Globus pallidus (tissue), 1 donor: ENCODE data around the gene LOC101059915.
"Not testable (repeated sequence)": the region's sequence is repeated elsewhere in the genome, so short reads cannot be mapped to it uniquely, and the experiment has no call there.

ENCODE experiments used
- DNase-seq: peaks from one replicate; pipeline ENCODE4 v3.0.0-alpha.2; 2015; ENCODE audit warnings: low spot score

The LOC101059915 gene

GRCh38 chrX:71675636-71676035, 8.3 kb downstream of the LOC101059915 start:
- DNase-seq, result not testable (repeated sequence)

DNA sequence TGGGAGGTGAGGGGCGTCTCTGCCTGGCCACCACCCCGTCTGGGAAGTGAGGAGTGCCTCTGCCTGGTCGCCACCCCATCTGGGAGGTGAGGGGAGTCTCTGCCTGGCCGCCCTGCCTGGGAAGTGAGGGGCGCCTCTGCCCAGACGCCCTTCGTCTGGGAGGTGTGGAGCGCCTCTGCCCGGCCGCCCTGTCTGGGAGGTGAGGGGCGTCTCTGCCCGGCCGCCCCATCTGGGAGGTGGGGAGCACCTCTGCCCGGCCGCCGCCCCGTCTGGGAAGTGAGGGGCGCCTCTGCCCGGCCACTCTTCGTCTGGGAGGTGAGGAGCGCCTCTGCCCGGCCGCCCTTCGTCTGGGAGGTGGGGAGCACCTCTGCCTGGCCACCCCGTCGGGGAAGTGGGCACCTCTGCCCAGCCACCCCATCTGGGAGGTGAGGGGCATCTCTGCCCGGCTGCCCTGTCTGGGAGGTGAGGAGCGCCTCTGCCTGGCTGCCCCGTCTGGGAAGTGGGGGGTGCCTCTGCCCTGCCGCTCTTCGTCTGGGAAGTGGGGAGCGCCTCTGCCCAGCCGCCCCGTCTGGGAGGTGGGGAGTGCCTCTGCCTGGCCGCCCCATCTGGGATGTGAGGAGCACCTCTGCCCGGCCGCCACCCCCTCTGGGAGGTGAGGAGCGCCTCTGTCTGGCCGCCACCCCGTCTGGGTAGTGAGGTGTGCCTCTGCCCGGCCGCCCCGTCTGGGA, 8.9 kb downstream of the LOC101059915 start:
- DNase-seq, result not testable (repeated sequence)

GRCh38 chrX:71677195-71677594, 9.8 kb downstream of the LOC101059915 start:
- not testable (repeated sequence) for DNase-seq

DNA sequence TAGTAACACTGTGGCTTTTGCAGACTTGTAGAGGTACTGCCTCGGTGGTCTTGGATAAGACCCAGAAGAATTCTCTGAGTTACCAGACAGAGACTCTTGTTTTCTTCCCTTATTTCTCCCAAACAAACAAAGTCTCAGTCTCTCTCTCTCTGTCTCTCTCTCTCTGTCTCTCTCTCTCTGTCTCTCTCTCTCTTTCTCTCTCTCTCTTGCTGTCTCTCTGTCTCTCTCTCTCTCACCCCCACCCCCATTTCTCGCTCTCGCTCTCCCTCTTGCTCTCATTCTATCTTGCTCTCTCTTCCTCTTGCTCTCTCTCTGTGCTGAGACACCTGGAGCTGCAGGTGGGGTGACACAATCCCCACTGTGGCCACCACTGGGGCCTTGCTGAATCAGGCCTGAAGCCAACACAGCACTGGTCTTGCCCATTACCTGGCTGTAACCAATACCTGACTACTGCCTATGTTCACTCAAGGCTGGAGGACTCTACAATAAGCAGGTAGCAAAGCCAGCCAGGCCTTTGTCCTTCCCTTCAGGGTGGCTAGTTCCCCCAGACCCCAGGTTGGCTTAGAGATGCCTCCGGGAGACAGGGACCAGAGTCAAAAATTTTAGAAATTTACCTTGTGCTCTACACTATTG, 12.3 kb downstream of the LOC101059915 start:
- no peak for DNase-seq

DNA sequence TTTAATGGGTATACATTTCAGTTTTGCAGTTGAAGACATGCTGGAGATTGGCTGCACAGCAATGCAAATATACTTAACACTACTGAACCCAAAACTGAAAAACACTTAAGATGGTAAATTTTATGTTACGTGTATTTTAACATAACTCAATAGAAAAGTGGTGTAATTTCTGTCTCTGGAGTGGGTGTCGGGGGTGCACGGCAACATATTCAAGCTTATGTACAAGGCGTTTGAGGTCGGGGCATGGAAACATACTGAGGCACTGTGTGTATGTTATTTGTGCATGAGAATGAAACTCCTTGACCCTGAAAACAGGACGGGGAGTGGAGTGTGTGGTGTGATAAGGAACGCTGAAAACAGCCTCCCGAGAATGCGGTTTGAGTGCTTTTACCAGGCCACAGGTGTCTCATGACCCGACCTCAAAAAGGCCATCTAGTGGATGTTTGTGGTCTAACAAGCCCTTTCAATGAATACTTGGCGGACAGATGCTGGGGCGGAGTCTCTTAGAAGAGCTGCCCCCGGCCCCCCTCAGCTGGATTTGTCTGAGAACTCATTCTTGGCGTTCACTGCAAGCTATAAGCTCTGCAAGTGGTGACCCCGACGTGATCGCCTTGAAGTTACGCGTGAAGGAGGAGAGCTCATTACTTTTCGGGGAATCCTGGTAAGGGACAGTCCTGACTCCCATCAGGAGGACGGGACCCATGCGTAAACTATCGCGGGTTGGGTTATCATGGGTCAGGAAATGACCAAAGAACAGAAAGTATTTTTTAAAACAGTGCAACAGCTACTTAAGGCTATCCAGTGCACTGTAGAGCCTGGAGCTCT, 29.5 kb downstream of the LOC101059915 start:
- DNase-seq, result not testable (repeated sequence)

DNA sequence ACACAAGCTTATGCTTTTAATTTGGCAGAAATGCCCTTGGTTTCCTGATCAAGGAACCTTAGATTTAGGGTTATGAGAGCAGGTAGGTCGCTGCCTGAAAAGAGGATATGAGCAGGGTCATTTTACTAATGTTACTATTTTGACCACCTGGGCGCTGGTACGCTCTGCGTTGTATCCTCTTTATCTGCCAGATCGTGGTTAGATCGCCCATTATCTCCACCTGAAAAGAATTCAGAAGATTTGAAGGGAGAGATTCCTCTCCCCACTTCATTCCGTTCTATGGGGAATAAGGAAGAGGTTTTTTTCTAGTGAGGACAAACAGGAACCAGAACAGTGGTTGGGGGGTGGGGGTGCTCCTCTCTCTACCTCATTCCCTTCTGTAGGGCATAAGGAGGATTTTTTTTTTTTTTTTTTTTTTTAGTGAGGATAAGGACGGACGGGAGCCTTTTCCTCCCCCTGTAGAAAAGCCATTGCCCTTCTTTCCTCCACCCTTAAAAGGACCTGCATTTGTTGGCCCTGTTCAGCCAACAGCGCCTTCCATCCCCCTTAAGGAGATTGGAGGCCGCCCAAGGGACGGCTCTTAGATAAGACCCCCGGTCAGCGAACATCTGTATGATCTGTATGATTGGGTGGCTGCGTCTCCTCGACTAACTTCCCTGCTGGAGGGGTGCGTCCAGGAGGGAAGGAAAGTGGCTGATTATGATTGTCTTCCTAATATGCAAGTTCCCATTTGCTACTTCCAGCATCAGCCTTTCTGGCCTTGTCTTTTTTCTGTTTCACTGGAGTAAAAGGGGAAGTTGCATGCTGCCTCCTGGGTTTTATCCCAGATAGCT, 30.3 kb downstream of the LOC101059915 start:
- not testable (repeated sequence) for DNase-seq

- not testable (repeated sequence) for DNase-seq
Measured at GRCh38 chrX:71698299-71699022, 31.1 kb downstream of the LOC101059915 start.

GRCh38 chrX:71699023-71699344, 31.6 kb downstream of the LOC101059915 start:
- DNase-seq, result not testable (repeated sequence)

DNA sequence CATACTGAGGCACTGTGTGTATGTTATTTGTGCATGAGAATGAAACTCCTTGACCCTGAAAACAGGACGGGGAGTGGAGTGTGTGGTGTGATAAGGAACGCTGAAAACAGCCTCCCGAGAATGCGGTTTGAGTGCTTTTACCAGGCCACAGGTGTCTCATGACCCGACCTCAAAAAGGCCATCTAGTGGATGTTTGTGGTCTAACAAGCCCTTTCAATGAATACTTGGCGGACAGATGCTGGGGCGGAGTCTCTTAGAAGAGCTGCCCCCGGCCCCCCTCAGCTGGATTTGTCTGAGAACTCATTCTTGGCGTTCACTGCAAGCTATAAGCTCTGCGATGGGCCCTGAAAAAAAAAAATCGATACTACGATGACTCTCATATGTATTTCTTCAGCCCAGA, 35.5 kb downstream of the LOC101059915 start:
- not testable (repeated sequence) for DNase-seq

DNA sequence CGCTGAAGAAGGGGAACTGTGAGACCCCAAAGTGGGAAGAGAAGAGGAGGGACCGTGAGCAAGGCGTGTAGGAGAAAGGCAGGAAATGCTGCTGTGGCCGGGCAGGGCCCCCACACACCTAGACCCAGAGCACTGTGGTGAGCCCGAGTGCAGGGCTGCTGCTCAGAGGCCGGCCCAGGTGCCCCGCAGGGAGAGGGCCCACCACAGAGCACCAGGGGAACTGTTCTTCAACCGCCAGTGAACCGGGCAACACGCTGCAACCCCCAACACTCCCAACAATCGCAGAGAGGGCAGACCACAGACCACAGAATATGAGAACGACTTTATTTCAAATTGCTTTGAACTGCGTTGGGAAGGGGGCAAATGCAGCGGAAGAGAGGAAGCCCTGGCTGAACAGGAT, 46.7 kb downstream of the LOC101059915 start:
- DNase-seq, result not testable (repeated sequence)

DNA sequence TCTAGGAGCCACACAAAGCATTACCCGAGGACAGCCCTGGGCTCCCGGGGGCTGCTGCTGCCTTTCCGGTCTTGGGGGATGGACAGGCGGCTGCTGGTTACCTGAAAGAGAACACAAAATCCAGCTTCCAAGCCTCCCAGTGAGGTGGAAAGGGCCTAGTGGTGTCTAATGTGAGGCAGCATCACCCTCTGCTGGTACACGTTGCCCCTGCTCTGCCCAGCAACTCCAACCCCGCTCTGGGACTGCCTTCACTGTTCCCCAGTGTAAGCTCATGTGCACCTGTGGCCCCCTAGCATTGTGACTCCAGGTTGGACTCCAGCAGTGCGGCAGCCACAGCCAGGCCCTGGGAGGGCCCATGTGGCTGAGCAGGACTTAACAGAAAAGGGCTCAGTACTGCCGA, 48.2 kb downstream of the LOC101059915 start:
- not testable (repeated sequence) for DNase-seq

GRCh38 chrX:71716323-71716722, 49.0 kb downstream of the LOC101059915 start:
- DNase-seq, result not testable (repeated sequence)

DNA sequence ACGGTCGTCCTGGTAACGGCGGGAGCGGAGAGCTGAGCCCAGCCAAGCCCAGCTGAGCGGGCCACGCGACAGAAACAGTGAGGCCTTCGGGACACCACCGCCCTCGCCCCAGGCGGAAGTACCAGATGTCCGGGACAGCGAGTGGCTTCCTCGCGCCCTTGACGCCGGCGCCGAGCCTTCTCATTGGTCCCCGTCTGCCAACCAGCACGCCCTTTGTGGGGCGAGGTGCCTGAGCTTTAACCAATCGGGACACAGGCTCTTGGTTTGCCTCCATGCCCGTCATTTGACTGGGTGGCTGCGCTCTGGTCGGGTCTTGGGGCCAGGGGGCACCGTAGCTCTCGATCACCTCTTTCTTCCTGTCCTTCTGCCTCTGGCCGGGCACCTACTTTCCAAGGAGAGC, 50.8 kb downstream of the LOC101059915 start, which contains the start of gene CXorf49:
TSS of gene CXorf49 (minus strand) at position 101 of the 400 bp plus-strand sequence. CDS start 134 bp downstream, outside the sequence.
- DNase-seq, result not testable (repeated sequence)

- not testable (repeated sequence) for DNase-seq
Measured at GRCh38 chrX:71719195-71719594, 51.8 kb downstream of the LOC101059915 start.

- not testable (repeated sequence) for DNase-seq
Measured at GRCh38 chrX:71720289-71720886, 53.0 kb downstream of the LOC101059915 start.
